HUES64 (cell line): ENCODE data around the gene ZFYVE28.

Source experiments
- H3K27ac ChIP-seq: 2 replicates; pipeline ENCODE4 v1.7.0; 2013; ENCODE audit warnings: low read depth, low read length, inconsistent platforms
- H3K27me3 ChIP-seq: 2 replicates; pipeline ENCODE4 v1.6.1; 2013; ENCODE audit warnings: mild to moderate bottlenecking, low read length; ENCODE audit not compliant: insufficient read depth
- H3K36me3 ChIP-seq: 2 replicates; pipeline ENCODE4 v1.6.1; 2013; ENCODE audit warnings: mild to moderate bottlenecking, low read length; ENCODE audit not compliant: insufficient read depth
- H3K4me1 ChIP-seq: 2 replicates; pipeline ENCODE4 v1.6.1; 2013; ENCODE audit warnings: mild to moderate bottlenecking, low read length, moderate library complexity; ENCODE audit not compliant: insufficient read depth
- H3K4me3 ChIP-seq: 2 replicates; pipeline ENCODE4 v1.5.1; 2013; ENCODE audit warnings: mild to moderate bottlenecking, low read length, moderate library complexity
- H3K9ac ChIP-seq: 2 replicates; pipeline ENCODE4 v1.6.1; 2013; ENCODE audit warnings: mild to moderate bottlenecking, low read depth, low read length
- H3K9me3 ChIP-seq: 2 replicates; pipeline ENCODE4 v1.6.1; 2013; ENCODE audit warnings: low read depth, low read length; ENCODE audit not compliant: insufficient read depth
- WGBS: fragments of 150-250, 120-280 bp; methylation state at CpG from one replicate; pipeline ENCODE4 v1.1.7; 2013; ENCODE audit warnings: missing lambda C conversion rate; 5-methylcytosine and 5-hydroxymethylcytosine counted together

The ZFYVE28 gene

DNA sequence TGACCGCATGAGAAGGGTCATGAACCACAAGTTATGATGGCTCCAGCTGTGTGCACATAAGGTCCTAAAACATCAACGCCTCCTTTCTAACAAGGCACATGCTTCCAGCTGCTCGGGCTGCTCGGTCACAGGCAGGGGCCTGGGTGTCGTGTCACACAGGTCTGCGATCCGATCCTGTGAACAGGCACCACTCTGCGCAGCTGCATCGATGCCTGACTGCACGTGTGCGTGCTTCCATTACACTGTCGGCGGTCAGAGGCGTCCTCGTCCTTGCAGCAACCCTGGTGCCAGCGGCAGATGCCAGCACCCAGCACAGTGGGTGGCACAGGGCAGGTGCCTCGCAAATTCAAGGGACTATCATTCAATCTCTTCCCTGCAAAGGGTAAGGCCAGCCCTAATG, 23.9 kb downstream of the ZFYVE28 start:
- Histone ChIP-seq H3K4me1 (peaks cover 33% of the 10 kb centered on the region), H3K9me3 (no peaks in the 10 kb centered on the region), H3K27me3 (peaks cover 11% of the 10 kb centered on the region), H3K27ac (no peak overlapping the region), H3K9ac (no peak overlapping the region), H3K4me3 (no peak overlapping the region), H3K36me3 (no peaks in the 10 kb centered on the region)
- 93% methylated on average over 17 of the region's 17 CpGs for WGBS

DNA sequence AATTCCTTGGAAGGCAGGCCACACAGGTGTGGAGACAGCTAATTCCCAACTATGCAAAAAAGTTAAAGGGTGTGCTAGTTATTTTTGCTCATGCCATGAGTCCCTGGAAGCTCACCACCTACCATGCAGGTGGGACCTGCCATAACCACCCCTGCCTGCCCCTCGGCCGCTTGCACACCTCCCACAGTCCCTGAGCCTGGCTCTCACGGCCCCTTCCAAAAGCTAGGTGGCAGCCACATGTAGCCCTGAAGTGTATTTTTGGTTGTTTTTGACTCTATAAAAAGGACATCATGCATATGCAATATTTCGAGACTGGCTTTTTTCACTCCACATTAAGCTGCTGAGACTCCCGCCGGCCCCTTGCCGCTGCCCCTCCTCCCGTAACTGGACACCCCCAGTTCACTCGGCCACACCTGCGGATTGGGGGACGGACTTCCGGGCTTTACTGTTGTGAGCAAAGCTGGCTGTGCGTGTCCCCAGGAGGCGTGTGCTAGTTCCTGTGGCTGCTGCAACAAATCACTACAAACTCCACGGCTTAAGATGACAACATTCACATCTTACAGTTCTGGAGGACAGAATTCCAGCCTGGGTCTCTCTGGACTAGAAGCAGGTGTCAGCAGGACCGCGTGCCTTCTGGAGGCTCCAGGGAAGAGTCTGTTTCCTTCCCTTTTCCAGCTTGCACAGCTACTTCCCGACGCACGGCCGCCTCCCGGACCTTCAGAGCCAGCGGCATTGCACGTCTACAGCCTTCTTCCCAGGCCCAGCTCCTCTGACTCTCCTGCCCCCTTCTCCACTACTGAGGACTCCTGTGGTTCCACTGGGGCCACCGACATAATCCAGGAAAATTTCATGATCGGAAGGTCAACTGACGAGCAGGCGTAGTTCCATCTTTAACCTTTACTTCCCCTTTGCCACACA, 24.8 kb downstream of the ZFYVE28 start:
- WGBS = 40% methylated on average over 28 of the region's 28 CpGs
- H3K4me1 ChIP-seq = peaks cover 38% of the 10 kb centered on the region
- H3K4me3 ChIP-seq = peak overlapping the region; percentile 41
- no peaks in the 10 kb centered on the region for H3K9me3 ChIP-seq
- no peak overlapping the region for H3K27ac ChIP-seq
- H3K36me3 ChIP-seq = no peaks in the 10 kb centered on the region
- H3K9ac ChIP-seq = peak overlapping the region; percentile 28; the same call in 1 of the 2 replicates
- H3K27me3 ChIP-seq = peaks cover 11% of the 10 kb centered on the region

DNA sequence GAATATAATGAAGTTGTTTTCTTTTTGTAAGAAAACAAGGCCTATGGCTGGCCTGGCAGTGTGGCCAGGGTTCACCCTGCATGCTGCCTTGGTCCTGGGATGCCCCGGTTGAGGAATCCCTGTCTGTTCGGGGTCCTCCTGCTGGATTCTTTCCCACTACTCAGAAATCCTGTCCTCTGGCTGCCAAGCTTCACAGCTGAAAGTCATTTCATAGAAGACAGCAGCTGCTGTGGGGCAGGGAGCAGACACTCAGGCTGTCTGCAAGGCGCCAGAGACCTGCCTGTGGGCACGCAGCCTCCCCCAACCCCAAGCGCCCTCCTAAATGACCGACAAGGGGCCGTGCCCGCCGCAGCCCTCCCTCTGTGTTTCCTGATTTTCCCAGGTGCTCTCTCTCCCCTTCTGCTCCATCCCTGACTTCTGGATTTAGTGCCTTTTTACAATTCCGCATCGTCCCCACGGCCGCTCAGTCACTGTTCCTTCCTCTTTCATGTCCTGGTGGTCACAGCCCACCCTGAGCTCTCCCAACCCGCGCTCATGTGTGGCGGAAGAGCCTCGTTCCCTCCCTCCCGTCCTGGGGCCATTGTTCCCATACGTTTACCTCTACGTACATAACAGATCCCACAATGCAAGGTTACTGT, 27.5 kb downstream of the ZFYVE28 start:
- peaks cover 11% of the 10 kb centered on the region for H3K27me3 ChIP-seq
- no peaks in the 10 kb centered on the region for H3K9me3 ChIP-seq
- H3K36me3 ChIP-seq = no peaks in the 10 kb centered on the region
- H3K4me3 ChIP-seq = peak overlapping the region; percentile 35
- H3K4me1 ChIP-seq = peaks cover 38% of the 10 kb centered on the region
- H3K27ac ChIP-seq = no peak overlapping the region
- 46% methylated on average over 20 of the region's 20 CpGs for WGBS
- no peak overlapping the region for H3K9ac ChIP-seq

DNA sequence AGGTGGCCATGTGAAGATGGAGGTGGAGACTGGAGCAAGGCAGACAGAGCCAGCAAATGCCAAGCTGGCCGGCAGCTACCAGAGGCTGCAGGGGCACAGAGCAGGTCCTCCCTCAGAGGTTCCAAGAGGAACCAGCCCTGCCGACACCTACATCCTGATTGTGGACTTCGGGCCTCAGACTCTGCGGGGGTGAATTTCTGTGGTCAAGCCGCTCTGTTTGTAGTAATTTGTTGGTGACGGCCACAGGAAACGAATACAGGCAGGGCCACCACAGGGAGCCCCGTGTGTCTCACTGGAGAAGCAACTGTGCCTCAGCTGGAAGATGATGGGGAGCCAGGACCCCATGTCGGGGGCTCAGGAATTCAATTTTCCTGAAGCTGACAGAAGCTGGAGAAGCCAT, 28.3 kb downstream of the ZFYVE28 start:
- Histone ChIP-seq H3K4me3 (no peak overlapping the region), H3K27me3 (peaks cover 11% of the 10 kb centered on the region)

DNA sequence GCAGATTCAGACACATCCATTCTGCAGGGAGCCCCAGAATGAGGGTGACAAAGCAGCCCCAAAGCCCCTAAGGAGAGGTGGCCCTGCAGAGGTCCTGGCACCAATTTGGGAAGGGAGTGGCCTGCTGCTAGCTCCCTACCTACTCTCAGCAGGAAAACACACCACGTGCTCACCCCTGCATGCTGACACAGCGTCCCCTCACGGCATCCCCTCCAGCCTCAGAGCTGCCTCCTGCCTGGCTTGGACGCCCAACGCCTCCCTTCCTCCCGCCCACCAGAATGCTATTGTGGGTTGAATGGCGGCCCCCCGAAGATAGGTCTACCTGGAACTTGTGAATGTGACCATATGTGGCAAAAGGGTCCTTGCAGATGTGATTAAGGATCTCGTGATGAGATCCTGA, 28.8 kb downstream of the ZFYVE28 start:
- no peaks in the 10 kb centered on the region for H3K36me3 ChIP-seq
- WGBS = 54% methylated on average over 9 of the region's 9 CpGs
- no peak overlapping the region for H3K27ac ChIP-seq
- H3K27me3 ChIP-seq = peaks cover 11% of the 10 kb centered on the region
- no peak overlapping the region for H3K9ac ChIP-seq
- no peak overlapping the region for H3K4me3 ChIP-seq
- no peaks in the 10 kb centered on the region for H3K9me3 ChIP-seq
- peaks cover 38% of the 10 kb centered on the region for H3K4me1 ChIP-seq

More for the DNA sequence above, 28.3 kb downstream of the ZFYVE28 start:
- Histone ChIP-seq H3K4me1 (peaks cover 38% of the 10 kb centered on the region), H3K27ac (no peak overlapping the region), H3K9me3 (no peaks in the 10 kb centered on the region), H3K9ac (no peak overlapping the region), H3K36me3 (no peaks in the 10 kb centered on the region)
- 49% methylated on average over 9 of the region's 9 CpGs for WGBS

DNA sequence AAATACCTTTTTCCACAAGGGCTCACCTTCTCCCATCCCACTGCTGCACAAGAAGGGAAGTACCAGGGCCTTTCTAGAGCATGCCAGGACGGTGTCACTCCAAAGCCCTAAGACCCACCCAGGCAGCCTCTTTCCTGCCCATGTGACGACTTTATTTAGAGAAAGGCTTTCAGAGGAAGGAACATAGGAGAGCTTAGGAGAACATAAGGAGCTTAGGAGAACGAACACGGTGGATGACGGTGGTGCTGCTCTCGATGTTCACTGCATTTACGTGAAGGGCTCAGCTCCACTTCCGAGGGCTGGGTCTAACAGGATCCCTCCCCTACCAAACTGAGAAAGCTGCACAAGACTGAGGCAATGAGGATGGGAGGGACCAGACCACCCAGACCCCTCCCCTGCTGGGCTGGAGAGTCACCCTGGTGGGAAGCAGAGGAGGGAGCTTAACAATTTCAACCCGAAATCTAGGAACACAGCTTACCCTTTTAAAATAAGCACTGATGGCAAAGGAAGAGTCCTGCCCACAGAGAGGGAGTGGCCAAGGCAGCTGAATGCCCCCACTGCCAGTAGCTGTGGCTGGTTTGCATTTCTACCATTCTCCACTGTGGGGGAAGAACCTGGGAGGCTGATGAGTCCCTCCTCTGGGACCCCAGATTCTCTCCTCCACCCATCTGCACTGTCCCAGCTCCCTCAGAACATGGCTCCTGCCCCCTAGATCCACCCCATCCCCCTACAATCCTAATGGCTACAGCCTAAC, 29.8 kb downstream of the ZFYVE28 start:
- Histone ChIP-seq H3K36me3 (no peaks in the 10 kb centered on the region), H3K9ac (no peak overlapping the region), H3K4me1 (peaks cover 32% of the 10 kb centered on the region), H3K27me3 (peaks cover 11% of the 10 kb centered on the region), H3K4me3 (no peak overlapping the region), H3K27ac (no peak overlapping the region), H3K9me3 (no peaks in the 10 kb centered on the region)
- WGBS = 81% methylated on average over 9 of the region's 9 CpGs

DNA sequence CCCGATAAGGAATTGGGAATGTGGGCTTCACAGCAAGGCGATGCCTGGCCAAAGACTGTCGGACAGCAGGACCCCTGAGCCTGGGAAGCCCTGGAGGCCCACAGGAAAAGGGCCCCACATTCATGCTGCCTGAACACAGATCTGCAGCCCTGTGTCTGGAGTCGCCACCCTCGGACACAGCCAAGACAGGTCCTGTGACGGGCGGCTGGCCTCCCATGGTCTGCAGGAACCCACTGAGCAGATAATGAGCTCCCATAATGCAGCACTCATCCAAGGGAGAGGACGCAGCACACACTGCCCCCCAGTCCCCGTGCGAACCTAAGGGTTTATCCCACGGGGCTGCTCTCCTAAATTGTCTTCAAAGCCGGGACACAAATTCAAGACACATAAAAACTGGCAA, 30.6 kb downstream of the ZFYVE28 start:
- Histone ChIP-seq H3K4me3 (no peak overlapping the region), H3K27me3 (peaks cover 11% of the 10 kb centered on the region), H3K4me1 (peaks cover 25% of the 10 kb centered on the region), H3K9ac (no peak overlapping the region), H3K9me3 (no peaks in the 10 kb centered on the region), H3K36me3 (no peaks in the 10 kb centered on the region), H3K27ac (no peak overlapping the region)
- WGBS = 92% methylated on average over 12 of the region's 12 CpGs

DNA sequence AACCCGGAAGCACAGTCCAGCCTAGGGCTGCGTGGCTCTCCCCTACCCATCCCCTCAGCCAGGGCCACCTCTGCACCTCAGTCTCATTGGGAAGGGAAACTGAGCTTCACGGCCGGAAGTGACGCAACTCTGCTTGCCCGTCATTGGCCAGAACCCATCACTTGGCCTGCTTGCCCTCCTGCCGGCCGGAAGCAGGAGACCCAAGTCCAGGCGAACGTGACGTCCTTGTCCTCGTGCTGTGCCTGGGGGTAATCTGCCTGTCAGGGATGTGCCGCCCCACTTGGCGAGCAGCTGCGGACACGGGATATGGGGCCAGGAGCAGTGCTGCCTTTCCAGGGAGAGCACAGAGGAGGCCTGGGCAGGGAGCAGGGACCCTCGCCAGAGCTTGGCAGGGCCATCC, 31.2 kb downstream of the ZFYVE28 start:
- Histone ChIP-seq H3K27ac (no peak overlapping the region), H3K4me3 (no peak overlapping the region), H3K36me3 (no peaks in the 10 kb centered on the region), H3K9me3 (no peaks in the 10 kb centered on the region), H3K27me3 (peaks cover 11% of the 10 kb centered on the region), H3K4me1 (peaks cover 22% of the 10 kb centered on the region), H3K9ac (no peak overlapping the region)
- WGBS = 95% methylated on average over 17 of the region's 17 CpGs

DNA sequence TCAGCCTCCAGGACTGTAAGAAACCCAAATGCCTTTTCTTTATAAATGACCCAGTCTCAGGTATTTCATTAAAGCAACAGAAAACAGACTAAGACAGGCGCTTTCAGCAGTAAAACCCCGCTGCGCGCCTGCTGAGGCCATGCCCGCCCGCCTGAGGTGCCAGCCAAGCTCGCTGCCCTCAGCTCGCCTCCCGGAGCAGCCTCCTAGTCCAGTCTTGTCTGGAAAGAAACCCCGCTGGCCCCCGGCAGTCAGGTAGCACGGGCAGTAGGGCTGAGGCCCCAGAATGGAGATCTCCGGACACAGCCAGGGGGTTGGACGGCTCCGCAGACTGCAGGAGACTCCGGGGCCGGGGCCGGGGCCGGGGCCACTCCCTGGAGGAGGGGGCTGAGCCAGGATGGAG, 31.7 kb downstream of the ZFYVE28 start:
- Histone ChIP-seq H3K4me1 (peaks cover 22% of the 10 kb centered on the region), H3K9me3 (no peaks in the 10 kb centered on the region), H3K9ac (no peak overlapping the region), H3K27ac (no peak overlapping the region), H3K36me3 (no peaks in the 10 kb centered on the region), H3K27me3 (peaks cover 11% of the 10 kb centered on the region), H3K4me3 (no peak overlapping the region)
- 89% methylated on average over 19 of the region's 19 CpGs for WGBS

DNA sequence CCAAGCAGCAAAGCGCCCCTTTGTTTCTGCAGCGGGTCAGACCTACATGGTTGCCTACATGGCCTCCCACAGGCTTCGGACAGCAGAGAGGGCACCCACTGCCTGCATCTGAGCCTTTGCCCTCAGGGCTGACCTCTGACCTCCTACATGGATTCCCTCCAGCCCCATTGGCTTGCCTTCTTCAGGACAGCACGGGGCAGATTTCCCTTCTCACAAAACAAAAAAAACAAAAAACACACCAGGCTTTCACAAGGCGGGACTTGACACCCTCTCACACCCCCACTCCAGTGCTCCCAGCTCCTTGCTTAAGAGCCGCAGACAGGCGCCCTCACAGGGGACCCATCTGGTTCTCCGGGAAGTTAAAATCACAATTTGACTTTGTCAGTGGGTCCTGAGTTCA, 32.9 kb downstream of the ZFYVE28 start:
- no peaks in the 10 kb centered on the region for H3K9me3 ChIP-seq
- no peaks in the 10 kb centered on the region for H3K36me3 ChIP-seq
- H3K9ac ChIP-seq = no peak overlapping the region
- peaks cover 3% of the 10 kb centered on the region for H3K27me3 ChIP-seq
- peaks cover 15% of the 10 kb centered on the region for H3K4me1 ChIP-seq
- WGBS = 87% methylated on average over 8 of the region's 8 CpGs
- H3K4me3 ChIP-seq = no peak overlapping the region
- no peak overlapping the region for H3K27ac ChIP-seq

DNA sequence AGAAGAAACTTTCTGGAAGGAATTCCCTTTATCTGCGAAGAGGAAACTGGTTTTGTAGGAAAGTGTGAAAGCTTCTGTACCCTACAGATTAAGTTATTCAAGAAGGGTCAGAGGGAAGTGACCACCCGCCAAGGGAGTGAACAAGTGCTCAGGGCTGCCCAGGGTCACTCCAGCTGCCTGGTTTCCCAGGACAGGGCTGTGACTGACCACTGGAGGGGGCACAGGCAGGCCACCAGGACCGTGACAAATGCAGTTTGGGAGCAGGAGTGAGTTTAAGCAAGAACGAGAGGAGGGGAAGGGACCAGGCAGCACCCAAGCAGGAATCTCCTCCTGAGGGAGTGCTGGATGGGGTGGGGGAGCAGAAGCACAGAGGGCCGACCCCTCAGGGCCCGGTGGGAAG, 34.2 kb downstream of the ZFYVE28 start:
- Histone ChIP-seq H3K27me3 (no peaks in the 10 kb centered on the region), H3K36me3 (no peaks in the 10 kb centered on the region), H3K9ac (no peak overlapping the region), H3K27ac (no peak overlapping the region), H3K9me3 (no peaks in the 10 kb centered on the region), H3K4me1 (peaks cover 2% of the 10 kb centered on the region; the same call in 1 of the 2 replicates), H3K4me3 (no peak overlapping the region)
- WGBS = 78% methylated on average over 6 of the region's 6 CpGs
